Nephron progenitor cell (in vitro differentiated cells): ENCODE measurements around the gene DPEP2NB.

Experiments used
- DNase-seq: peaks from one replicate; pipeline ENCODE4 v3.0.0; 2021
- H3K27ac Mint-ChIP-seq: 2 replicates; pipeline ENCODE4 v1.8.0; 2021; ENCODE audit warnings: mild to moderate bottlenecking, moderate library complexity, mixed read lengths
- H3K27me3 Mint-ChIP-seq: 2 replicates; pipeline ENCODE4 v1.8.0; 2021; ENCODE audit warnings: mild to moderate bottlenecking, low read depth, mixed read lengths; ENCODE audit not compliant: poor library complexity
- H3K36me3 Mint-ChIP-seq: 2 replicates; pipeline ENCODE4 v1.8.0; 2021; ENCODE audit warnings: low read depth, mixed read lengths
- H3K4me1 Mint-ChIP-seq: 2 replicates; pipeline ENCODE4 v1.8.0; 2021; ENCODE audit warnings: mixed read lengths
- H3K4me3 Mint-ChIP-seq: 2 replicates; pipeline ENCODE4 v1.8.0; 2021; ENCODE audit warnings: mild to moderate bottlenecking, moderate library complexity, mixed read lengths
- H3K9me3 Mint-ChIP-seq: 2 replicates; pipeline ENCODE4 v1.8.0; 2021; ENCODE audit warnings: mild to moderate bottlenecking, moderate library complexity, mixed read lengths
- CTCF ChIP-seq: fragments of 200-600 bp; sonication (generic); IDR thresholded peaks from 2 replicates; pipeline ENCODE4 v1.5.0; 2021; ENCODE audit warnings: antibody characterized with exemption

DPEP2NB gene

GRCh38 chr16:67966549-67967182 is 49.0 kb downstream of the DPEP2NB start:
- H3K27ac Mint-ChIP-seq: peak overlapping the region; percentile 31

GRCh38 chr16:67965668-67966548 is 49.8 kb downstream of the DPEP2NB start:
- TF ChIP-seq CTCF: no peak
- no peak for DNase-seq
- Mint-ChIP-seq H3K27me3 (peaks cover 11% of the 10 kb centered on the region), H3K9me3 (no peaks in the 10 kb centered on the region), H3K4me1 (peaks cover 60% of the 10 kb centered on the region), H3K36me3 (peaks cover 17% of the 10 kb centered on the region), H3K27ac (peak overlapping the region; percentile 34), H3K4me3 (peak overlapping the region; percentile 98)

More at GRCh38 chr16:67966549-67967182, 49.0 kb downstream of the DPEP2NB start:
- peaks cover 66% of the 10 kb centered on the region for H3K4me1 Mint-ChIP-seq
- H3K27me3 Mint-ChIP-seq: peaks cover 18% of the 10 kb centered on the region
- no peak for TF ChIP-seq CTCF
- H3K9me3 Mint-ChIP-seq: no peaks in the 10 kb centered on the region
- peaks cover 14% of the 10 kb centered on the region for H3K36me3 Mint-ChIP-seq
- no peak for DNase-seq
- H3K4me3 Mint-ChIP-seq: peak overlapping the region; percentile 98

- peaks cover 24% of the 10 kb centered on the region for H3K36me3 Mint-ChIP-seq
- H3K9me3 Mint-ChIP-seq: no peaks in the 10 kb centered on the region
- no peak for TF ChIP-seq CTCF
- no peak overlapping the region for H3K27ac Mint-ChIP-seq
- peaks cover 52% of the 10 kb centered on the region for H3K4me1 Mint-ChIP-seq
- DNase-seq: no peak
- no peak overlapping the region for H3K4me3 Mint-ChIP-seq
- peaks cover 8% of the 10 kb centered on the region for H3K27me3 Mint-ChIP-seq
Observed at GRCh38 chr16:67964477-67965131, 51.1 kb downstream of the DPEP2NB start.

GRCh38 chr16:67963662-67964321 is 51.9 kb downstream of the DPEP2NB start:
- DNase-seq: no peak
- Mint-ChIP-seq H3K27ac (no peak overlapping the region), H3K4me3 (no peak overlapping the region), H3K4me1 (peaks cover 45% of the 10 kb centered on the region), H3K9me3 (no peaks in the 10 kb centered on the region), H3K36me3 (peaks cover 24% of the 10 kb centered on the region), H3K27me3 (peaks cover 8% of the 10 kb centered on the region)
- no peak for TF ChIP-seq CTCF
